Esophagus muscularis mucosa (tissue), 4 donors: ENCODE results near the gene TES.

Experiments
- CTCF ChIP-seq, 3 experiments: fragments of 200-600 bp in 2 of 3; fragments of 450-650 bp in 1 of 3; sonication (generic) in 2 of 3; IDR thresholded peaks; one replicate each; pipeline ENCODE4 v1.5.1; 2017 to 2019; ENCODE audit warnings: antibody characterized with exemption in 3 of 3, mild to moderate bottlenecking in 2 of 3, moderate library complexity in 1 of 3
- EP300 ChIP-seq: sonication (generic); formaldehyde crosslinking; IDR thresholded peaks from one replicate; pipeline ENCODE4 v1.6.1; 2017; ENCODE audit warnings: antibody characterized with exemption
- POLR2A ChIP-seq: fragments of 450-650 bp; IDR thresholded peaks from one replicate; pipeline ENCODE4 v1.6.1; 2017; ENCODE audit warnings: antibody characterized with exemption, moderate library complexity, mild to moderate bottlenecking, low read depth
- POLR2AphosphoS5 ChIP-seq, 2 donors: sonication (generic); formaldehyde crosslinking; IDR thresholded peaks; one replicate each; pipeline ENCODE4 v1.6.1; 2017; ENCODE audit warnings: antibody characterized with exemption in 2 of 2

GRCh38 chr7:116232920-116233319 is 22.6 kb downstream of the TES start:
- no peak for TF ChIP-seq CTCF (IDR thresholded peaks at IDR 0.05)
- no peak for TF ChIP-seq EP300
- TF ChIP-seq POLR2A: no peak
- TF ChIP-seq POLR2AphosphoS5 (IDR thresholded peaks at IDR 0.05): no peak
